Measurements from ENCODE around the gene NAXD.

DNA sequence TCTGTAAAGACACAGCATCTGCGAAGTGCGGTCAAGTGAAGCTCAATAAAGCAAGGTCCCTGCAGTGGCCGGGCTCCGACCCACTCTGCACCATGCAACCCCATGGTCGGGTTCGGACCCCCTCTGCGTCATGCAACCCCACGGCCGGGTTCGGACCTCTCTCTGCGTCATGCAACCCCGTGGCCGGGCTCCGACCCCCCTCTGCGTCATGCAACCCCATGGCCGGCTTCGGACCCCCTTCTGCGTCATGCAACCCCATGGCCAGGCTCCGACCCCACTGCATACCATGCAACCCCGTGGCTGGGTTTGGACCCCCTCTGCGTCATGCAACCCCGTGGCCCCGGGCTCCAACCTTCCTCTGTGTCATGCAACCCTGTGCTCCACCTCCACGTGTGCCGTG lies 46.7 kb downstream of the NAXD start:
- no peak for TF ChIP-seq POLR2A (IDR thresholded peaks at IDR 0.05)
- TF ChIP-seq, protein P1, sequence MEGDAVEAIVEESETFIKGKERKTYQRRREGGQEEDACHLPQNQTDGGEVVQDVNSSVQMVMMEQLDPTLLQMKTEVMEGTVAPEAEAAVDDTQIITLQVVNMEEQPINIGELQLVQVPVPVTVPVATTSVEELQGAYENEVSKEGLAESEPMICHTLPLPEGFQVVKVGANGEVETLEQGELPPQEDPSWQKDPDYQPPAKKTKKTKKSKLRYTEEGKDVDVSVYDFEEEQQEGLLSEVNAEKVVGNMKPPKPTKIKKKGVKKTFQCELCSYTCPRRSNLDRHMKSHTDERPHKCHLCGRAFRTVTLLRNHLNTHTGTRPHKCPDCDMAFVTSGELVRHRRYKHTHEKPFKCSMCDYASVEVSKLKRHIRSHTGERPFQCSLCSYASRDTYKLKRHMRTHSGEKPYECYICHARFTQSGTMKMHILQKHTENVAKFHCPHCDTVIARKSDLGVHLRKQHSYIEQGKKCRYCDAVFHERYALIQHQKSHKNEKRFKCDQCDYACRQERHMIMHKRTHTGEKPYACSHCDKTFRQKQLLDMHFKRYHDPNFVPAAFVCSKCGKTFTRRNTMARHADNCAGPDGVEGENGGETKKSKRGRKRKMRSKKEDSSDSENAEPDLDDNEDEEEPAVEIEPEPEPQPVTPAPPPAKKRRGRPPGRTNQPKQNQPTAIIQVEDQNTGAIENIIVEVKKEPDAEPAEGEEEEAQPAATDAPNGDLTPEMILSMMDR (IDR thresholded peaks at IDR 0.05): no peak
